ENCODE measurements around the gene IRAK2.

Gene IRAK2

GRCh38 chr3:10223676-10224639 is 59.2 kb downstream of the IRAK2 start:
- DNase-seq (ENCODE audit: low spot score): no peak

- DNase-seq (ENCODE audit: low spot score): peak; percentile 96
Measured at GRCh38 chr3:10224794-10225665, 60.3 kb downstream of the IRAK2 start.

GRCh38 chr3:10226293-10226692 is 61.6 kb downstream of the IRAK2 start:
- DNase-seq (ENCODE audit: low spot score): no peak

GRCh38 chr3:10228248-10228950 is 63.7 kb downstream of the IRAK2 start:
- DNase-seq (ENCODE audit: low spot score): no peak

DNA sequence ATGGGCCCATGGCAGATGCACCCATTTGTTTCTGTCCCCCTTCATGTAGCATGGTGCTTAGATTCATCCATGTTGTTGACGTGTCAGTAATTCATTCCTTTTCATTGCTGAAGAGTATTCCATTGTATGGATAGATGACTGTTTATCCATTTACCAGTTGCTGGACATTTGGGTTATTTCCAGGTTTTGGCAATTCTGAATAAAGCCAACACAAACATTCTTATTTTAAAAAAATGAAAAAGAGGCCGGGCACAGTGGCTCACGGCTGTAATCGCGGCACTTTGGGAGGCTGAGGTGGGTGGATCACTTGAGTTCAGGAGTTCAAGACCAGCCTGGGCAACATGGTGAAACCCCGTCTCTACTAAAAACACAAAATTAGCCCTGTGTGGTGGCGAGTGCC is 64.9 kb downstream of the IRAK2 start:
- DNase-seq (ENCODE audit: low spot score): no peak

DNA sequence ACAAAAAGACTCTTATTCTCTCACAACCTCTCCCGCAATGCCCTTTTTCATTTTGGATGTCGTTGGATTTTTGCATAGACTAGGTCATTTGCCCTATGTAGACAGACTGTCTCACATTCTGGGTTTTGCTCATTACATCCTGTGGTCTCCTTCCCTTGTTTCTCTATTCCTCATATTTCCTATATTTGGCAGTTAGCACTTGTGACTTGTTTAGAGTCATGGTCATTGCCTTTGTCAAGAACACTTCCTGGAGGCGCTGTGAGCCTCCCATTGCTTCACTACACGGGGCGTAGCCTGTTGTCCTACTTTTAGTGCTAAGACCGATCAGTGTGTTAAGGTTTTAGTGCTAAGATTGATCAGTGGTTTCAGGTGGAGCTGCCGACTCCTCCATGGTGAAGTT is 67.4 kb downstream of the IRAK2 start:
- no peak for DNase-seq (ENCODE audit: low spot score)

DNA sequence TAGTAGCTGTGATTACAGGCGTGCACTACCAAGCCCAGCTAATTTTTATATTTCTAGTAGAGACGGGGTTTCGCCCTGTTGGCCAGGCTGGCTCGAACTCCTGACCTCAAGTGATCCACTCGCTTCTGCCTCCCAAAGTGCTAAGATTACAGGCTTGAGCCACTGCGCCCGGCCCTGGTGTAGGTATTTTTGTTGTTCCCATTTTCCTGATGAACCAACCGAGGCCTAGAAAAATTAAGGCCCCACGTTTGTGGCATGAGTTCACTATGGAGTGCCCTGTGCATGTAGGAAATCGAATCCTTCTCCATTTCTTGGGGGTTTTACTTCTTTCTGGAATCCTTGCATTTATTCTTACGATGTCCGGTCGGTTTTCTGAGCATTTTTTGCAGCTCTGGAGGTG is 69.3 kb downstream of the IRAK2 start:
- no peak for DNase-seq (ENCODE audit: low spot score)

GRCh38 chr3:10234526-10235230 is 70.0 kb downstream of the IRAK2 start:
- no peak for DNase-seq (ENCODE audit: low spot score)

GRCh38 chr3:10235551-10235950 is 70.8 kb downstream of the IRAK2 start:
- DNase-seq (ENCODE audit: low spot score): no peak

DNA sequence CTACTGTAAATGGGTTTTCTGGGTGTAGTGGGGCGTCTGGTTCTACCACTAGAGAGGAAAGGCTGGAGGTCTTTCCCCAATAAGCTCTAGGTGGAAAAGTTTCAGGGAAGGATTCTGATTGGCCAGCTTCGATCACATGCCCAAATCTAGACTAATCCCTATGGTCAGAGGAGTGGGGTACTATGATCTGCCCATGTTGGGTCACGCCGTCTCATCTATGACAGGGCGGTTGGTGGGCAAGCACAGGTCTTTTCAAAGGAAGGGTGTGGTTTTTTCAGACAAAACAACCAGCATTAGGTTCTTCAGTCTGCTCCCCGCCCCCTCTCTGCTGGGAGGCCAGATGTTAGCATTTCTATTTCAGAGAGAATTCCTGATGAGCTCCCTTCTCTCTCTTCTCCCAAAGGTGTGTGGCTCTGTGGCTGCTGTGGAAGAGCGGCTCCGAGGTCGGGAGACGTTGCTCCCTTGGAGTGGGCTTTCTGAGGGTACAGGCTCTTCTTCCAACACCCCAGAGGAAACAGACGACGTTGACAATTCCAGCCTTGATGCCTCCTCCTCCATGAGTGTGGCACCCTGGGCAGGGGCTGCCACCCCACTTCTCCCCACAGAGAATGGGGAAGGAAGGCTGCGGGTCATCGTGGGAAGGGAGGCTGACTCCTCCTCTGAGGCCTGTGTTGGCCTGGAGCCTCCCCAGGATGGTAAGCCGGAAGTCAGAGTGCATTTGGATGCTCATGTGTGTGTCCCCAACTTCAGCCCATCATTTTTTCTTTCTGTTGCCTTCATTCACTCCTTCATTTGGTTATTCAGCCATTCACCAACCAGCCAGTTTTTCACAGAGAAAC is 73.8 kb downstream of the IRAK2 start:
- no peak for DNase-seq (ENCODE audit: low spot score)

GRCh38 chr3:10240799-10241198 is 76.1 kb downstream of the IRAK2 start:
- no peak for DNase-seq (ENCODE audit: low spot score)

GRCh38 chr3:10242182-10243065 is 77.7 kb downstream of the IRAK2 start:
- DNase-seq (ENCODE audit: low spot score): no peak

DNA sequence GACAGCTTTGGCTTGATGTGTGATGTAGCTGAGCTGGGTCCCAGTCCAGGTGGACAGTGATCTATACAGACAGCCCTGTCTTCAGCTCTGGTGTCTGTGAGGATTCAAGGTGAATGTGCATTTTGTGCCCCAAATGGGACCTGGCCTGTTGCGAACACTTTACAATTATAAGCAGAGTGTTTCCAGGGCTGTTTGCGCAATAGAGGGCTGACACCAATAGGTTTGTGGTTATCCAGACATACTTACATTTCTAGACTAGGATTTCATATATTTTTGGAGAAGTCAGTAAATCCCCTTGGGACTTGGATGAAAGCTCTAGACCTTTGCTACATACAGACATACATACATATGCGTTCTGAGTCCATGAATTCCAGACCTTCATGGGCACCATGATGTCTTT is 79.3 kb downstream of the IRAK2 start:
- no peak for DNase-seq (ENCODE audit: low spot score)

GRCh38 chr3:10245081-10245712 is 80.5 kb downstream of the IRAK2 start:
- DNase-seq (ENCODE audit: low spot score): no peak

DNA sequence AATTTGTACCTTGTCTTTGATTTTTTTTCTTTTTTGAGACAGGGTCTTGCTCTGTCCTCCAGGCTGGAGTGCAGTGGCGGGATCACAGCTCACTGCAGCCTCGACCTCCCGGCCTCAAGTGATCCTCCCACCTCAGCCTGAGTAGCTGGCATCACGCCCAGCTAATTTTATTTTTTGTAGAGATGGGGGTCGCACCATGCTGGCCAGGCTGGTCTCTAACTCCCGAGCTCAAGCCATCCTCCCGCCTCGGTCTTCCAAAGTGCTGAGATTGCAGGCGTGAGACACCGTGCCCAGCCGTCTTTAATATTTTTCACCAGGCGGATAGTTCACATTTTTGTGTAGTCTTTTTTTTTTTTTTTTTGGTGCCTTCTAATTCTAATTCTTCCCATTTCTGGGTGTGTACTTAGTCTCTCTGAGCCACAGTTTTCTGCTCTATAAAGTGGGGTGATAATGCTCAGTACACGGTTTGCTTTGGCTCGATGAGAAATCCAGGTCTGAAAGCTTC is 83.0 kb downstream of the IRAK2 start:
- no peak for DNase-seq (ENCODE audit: low spot score)

DNA sequence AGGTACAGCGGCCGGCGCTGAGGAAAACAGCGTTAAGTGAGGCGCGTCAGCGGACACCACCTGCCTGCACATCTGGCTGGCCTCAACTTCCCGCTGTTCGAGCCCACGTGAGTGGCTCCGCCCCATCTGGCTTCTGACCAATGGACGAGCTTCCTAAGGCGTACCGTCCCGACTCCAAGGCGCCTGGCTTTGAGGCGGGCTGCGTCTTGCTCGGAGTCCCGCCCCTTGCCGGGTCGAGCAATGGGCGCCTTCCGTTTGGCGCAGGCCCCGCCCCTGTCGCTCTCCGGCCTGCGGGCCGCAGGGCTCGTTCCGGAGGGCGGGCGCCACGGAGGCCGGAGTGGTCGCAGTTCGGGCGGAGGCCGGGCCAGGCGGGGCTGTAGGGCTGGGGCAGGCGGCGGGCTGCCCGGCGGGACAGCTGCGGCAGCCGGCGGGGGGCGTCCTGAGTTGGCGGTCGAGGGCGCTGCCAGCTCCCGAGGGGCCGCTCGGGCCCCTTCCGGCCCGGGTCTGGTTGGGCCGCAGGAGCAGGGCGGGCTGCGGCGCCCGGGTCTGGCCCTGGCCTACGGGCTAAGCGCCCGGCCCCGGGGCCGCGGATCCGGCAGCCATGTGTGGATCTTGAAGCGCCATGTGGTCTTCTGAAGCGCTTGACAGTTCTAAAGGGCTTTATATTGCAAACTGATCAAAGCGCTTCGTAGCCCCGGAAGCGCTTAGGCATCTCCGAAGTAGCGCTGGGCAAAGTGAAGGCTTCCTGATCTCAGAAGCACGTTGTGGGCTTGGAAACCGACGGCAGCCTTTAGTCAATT is 83.7 kb downstream of the IRAK2 start, which contains the start of gene TATDN2:
TATDN2 (plus strand) TSS at position 276 of the 800 bp plus-strand sequence. CDS start 742 bp downstream, outside the sequence.
- DNase-seq (ENCODE audit: low spot score): peak; percentile 99

- peak; percentile 70 for DNase-seq (ENCODE audit: low spot score)
Measured at GRCh38 chr3:10248984-10249748, 84.4 kb downstream of the IRAK2 start.
